HG03064 (cell line): Measurements from ENCODE around the gene MACROH2A1.

ENCODE experiments used
- ATAC-seq: cut with Tn5 transposase; IDR thresholded peaks from one replicate; pipeline ENCODE4 v1.9.1; 2021; ENCODE audit warnings: low read depth; ENCODE audit not compliant: unreplicated experiment

The MACROH2A1 gene

DNA sequence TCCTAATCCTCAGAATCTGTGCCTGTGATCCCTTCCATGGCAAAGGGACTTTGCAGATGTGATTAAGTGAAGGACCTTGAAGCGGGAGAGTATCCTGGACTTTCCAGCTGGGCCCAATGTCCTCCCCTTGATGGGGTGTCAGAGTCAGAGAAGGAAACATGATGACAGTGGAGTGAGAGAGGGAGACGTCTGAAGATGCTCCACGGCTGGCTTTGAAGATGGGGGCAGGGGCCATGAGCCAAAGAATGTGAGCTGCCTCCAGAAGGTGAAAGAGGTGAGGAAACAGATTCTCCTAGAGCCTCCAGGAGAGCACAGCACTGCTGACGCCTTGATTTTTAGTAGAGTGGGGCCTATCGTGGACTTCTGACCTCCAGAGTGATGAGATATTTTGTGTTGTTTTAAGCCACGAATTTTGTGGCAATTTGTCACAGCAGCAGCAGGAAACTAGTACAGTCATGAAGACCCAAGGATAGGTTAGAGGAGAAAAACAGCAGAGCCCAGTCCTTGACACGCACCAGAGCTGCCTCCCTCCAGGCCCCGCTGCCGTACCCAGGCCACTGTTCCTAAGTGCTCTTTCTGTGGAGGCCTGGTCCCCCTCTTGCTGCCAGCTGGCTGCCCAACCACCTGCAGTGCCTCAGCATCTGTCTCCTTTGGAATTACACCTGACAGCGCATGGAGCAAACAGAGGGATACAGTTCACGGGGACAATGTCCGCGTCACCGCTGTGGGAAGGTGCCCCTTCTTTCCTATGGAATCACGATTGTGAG is 78.1 kb downstream of the MACROH2A1 start:
- ATAC-seq: no peak

DNA sequence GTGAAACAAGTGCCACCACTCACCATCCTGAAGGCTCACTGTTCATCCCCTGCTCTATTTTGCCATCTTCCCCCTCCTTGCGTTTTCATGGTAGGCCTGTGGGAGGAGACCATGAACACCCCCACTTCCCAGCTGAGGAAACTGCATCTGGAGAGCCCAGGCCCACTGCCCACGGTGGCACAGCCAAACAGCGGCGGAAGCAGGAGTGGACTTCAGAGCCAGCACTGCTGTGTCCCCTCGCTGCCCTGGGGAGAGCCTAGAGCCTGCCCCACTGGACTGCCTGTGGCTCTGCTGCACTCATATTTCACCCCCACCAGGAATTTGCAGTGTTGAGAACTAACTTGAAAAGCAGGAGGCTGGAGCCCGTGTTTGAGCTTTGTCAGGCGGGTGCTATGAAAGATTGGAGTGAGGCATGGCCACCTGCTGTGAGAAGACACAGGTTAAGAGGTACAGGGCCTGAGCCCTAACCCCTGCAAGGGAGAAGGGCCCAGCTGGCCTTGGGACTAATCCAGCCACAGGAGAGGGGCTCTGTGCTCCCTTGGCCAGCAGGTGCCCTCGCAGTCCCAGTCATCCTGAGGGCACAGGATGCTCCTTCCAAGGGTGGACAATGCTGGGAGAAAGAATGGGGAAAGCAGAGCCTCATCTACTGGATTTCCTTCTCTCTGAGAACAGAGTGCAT is 79.0 kb downstream of the MACROH2A1 start:
- ATAC-seq: no peak

DNA sequence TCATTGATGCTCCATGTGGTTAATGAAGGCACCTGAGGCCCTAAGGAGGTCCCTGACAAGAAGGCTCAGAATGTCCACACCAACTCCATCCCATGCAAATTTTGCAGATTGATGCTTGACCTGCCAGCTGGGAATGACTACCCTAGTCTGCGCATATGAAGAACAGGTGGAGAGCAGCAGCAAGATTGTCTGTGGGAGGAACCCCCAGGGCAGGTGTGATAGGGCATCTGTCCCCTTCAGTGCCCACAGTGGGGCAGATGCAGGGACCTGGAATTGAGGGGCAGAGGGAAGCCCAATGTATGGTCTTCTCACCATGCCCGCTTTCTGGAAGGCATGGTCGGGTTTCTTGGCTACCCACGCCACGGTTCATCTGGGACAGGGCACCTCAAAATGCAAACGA is 79.6 kb downstream of the MACROH2A1 start:
- no peak for ATAC-seq

DNA sequence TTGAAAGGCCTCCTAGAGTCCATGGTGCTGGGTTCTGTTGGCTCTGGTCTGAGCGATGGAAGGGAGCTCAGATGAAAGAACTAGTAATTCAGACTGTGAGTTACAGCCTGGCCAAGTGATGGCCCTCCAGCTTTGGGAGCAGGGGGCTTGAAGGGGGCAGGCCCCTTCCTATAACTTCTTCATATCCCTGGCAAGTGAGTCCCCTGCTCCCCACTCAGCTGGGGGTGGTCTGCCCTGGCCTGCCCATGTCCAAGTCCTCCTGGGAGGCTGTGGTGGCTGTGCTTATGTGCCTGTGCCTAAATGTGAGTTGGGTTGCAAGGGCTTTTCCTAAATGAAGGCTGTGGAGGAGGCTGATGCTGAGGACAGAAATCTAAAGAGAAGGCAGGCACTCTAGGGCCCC is 80.1 kb downstream of the MACROH2A1 start:
- ATAC-seq: no peak

DNA sequence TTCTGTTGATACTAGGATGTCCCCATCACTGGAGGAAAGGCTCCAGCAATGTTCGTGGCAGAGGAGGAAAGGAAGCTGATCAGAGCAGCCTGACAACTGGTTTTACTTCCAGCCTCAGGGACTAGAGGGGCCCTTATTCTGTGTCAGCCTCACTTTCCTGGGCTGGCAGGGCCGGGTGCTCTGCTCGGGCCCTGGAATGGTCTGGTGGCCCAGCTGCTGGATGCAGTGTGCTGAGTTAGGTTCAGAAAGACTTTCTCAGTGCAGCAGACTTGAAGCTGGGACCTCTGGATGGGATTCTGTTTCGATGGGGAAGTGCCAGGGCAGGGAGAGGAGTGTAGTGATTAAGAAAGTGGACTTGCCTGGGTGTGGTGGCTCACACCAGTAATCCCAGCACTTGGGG is 81.0 kb downstream of the MACROH2A1 start:
- no peak for ATAC-seq

DNA sequence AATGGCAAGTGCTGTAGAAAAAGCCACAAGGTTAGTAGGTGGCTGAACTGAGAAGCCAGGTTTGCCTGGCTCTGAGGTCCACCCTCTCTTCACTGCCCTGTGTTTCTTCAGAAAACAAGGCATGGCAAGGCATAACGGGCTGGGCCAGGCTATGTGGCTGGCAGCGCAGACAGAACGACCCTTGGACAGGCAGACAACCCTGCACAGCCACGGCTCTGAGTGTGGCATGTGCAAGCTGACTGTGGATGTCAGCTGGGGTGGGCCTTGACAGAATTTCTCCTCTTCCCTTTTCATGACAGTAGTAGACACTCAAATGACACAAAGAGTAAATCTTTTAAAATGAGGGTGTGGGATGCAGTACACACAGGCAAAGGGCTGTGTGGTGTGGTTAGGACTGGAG is 81.7 kb downstream of the MACROH2A1 start:
- no peak for ATAC-seq

DNA sequence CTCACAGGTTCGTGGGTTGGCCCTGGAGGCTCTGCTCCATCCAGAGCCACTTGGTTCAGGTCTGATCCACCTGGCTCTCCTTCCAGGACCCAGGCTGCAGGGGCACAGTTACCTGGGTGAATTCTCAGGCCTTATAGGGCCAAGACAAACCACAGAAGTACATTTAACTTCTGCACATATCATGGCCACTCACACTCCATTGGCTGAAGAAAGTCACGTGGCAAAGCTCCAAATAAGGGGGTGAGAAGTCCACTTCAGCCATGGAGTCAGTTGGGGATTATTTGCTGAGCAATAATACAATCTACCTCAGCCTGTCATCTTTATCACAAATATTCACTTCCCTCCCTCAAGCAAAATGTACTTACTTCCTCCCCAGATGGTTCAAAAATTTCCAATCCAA is 83.6 kb downstream of the MACROH2A1 start:
- ATAC-seq: no peak

DNA sequence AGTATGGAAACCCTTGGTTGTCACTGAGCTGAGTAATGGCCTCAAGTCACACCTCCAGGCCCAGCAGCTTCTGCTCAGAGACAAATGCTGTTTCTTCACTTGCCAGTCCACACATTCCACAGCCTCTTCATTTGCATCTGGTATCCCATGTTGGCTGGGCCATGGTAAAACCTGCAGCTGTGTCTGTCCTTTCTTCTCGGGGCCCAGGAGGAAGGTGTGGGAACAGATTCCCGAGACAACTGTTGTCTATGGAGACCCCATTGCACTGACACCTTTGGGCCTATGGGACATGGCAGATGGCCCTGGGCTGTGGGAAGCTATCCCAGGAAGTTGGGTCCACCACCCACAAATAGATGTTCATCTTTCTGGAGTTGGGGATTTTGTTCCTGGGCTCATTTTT is 85.1 kb downstream of the MACROH2A1 start:
- no peak for ATAC-seq

DNA sequence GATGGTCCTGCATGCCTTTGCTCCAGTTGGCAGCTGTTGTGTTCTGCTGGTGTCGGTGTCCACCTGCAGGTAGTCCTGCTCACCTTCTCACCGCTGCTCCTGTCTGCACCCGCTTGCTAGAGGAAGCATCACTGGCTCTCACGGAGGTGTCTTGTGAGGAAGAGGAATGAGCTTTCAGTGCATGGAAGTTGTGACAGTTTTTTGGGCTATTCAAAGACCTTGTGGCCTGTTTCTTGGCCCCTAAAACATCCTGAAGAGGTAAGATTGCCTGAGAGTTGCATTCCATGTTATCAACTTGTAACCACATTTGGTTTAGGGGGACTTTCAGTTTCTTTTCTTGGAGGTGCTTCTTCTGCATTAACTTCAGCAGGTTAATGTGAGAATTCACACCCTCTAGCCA is 85.6 kb downstream of the MACROH2A1 start:
- ATAC-seq: no peak

DNA sequence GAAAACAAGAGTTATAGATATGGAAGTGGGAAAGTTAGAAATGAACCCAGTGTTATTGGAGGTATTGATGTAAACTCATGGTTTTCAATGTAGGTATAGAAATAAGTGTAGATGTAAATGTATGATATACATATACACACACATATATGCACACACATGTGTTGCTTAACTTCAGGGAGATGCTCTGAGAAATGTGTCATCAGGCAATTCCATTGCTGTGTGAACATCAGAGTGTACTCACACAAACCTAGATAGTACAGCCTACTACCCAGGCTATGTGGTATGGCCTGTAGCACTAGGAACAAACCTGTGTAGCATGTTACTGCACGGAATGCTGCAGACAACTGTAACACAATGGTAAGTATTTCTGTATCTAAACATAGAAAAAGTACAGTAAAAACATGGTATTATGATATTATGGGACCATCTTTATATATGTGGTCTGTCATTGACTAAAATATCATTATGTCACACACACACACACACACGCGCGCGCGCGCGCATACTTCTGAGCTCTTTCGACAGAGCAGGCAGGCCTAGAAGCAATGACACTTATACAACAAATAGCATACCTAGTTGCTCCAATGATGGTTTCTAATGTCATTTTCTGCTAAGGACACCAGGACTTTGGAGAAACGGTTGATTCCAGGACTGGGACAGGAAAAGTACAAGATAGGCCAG is 86.6 kb downstream of the MACROH2A1 start:
- ATAC-seq: no peak

DNA sequence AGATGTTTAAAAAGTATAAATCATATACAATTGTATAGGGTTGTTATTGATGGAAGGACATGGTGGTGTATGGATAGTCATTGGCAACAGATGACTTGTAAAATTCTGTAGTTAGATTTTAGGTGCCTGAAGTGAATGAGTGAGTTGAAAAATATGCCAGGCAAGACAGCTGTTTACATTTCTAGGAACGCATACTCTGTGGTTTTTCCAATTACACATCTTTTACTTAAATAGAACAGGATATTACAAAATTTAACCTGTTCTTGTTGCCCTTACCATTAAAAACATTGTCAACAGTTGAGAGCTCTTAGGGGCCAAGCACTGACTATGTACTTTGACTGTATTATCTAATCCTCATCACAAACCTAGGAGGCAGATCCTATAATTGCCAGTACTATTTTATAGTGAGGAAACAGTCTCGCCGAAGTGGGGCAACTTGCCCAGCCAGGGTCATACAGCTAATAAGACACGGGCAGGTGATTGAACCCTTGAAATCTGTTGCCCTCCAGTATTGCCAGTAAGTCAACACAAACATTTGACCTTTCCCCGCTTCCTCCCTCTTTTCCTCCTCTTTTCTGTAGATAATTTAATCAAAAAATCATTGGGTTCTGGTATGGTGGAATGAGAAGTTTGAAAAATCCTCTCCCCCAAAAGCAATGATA is 88.6 kb downstream of the MACROH2A1 start:
- ATAC-seq: no peak

DNA sequence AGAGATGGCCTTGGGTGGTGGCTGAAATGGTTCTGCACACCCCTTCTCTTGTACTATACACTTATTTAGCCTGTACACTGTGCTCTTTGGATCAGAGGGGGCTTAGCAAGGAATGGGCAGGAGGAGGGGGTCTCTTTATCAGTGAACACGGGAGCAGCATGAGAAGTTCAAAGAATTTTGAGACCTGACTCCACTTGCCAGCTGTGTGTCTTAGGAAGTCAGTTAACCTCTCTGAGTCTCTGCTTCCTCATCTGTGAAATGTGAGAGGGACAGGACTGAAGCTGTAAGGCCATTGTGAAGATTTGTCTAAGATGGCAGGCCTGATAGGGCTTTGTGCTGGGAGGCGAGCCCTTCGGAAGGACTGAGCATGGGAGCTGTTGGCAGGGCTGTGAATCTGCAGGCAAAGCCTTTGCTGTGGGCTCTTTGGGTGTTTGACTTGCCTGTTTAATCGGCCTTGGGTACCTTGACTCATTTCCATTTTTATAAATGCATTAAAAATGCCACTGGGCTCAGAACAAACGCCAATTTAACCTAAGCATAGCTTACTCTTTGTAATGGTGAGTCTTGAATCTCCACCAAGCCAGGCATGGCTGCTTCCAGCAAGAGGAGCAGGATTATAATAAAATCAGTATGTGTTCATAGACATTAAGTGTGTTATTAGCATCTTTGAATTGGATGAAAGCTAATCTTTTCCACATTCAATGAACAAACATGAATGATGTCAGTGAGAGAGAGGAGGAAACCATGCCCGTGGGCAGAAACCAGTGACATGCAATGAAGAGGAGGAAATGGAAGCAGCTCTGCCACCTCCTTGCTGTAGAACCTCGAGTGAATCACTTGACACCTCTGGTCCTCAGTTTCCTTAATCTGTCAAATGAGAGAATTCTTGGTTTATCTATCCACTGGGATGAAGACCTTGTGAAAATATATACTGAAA is 89.4 kb downstream of the MACROH2A1 start:
- no peak for ATAC-seq

DNA sequence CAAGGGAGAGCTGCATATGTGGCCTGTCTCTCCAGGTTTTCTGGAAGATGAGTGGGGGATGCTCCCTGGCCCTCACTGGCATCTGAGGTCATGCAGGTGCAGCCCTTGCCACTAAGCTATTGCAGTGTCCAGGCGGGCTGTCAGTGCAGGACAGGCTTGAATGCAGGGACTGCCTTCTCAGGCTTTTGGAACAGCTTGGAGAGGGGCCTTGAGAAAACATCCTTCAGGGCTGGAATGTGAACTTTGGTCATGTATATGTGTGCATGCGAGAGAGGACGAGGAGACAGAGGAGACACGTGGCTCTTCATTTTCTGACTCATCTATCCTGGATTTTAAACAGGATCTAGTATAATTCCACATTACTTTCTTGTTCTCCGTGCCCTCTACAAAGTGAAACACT is 90.3 kb downstream of the MACROH2A1 start:
- no peak for ATAC-seq

DNA sequence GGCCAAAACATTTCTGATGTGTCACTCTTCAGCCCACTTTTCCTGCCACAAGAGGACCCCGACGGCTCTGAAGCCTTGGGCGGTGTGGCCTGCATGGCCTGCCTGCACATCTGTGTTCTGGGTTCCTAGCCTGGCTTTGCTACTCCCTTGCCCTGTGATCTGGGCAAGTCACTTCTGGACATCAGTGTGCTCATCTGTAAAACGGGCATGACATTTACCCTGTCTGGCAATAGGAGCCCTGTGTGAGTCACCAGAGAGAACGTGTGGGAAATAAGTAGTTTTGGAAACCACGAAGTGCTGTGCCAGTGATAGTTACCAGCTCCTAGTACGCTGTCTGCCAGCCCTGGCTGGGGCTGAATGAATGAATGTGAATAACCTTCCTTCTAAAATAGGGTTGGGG is 90.8 kb downstream of the MACROH2A1 start:
- no peak for ATAC-seq

DNA sequence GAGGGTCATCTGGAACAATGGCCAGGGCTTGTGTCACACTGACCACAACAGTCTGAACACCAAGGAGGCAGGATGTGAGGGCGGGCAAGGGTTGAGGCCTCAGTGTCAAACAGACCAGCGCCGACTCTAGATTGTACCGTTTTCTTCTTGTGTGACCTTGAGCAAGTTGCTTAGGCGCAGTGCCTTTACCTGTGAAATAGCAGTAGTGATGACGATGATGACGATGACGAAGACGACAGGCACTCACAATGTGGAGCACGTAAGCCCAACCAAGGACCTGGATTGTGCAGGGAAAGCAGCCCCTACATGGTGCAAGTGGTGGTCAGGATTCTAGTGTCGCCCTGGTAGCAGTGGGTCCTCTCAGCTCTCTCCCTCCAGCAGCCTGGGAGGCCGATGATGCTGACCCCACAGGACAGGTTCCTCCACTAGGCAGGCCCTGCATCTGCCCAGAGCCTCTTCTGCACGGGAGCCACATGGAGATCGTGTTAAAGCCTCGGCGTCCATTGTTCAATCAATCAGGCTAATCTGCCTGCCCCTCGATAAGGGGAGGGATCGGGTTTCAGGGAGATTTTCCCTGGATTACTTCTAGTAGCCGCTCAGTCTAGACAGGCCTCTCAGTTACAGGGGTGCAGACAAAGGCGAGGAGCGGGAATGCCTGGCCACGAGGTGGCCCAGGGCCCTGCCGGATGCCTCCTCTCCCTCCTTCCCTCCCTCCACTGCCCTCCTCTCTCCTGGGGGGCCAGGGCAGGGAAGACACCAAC is 91.7 kb downstream of the MACROH2A1 start:
- ATAC-seq: no peak

DNA sequence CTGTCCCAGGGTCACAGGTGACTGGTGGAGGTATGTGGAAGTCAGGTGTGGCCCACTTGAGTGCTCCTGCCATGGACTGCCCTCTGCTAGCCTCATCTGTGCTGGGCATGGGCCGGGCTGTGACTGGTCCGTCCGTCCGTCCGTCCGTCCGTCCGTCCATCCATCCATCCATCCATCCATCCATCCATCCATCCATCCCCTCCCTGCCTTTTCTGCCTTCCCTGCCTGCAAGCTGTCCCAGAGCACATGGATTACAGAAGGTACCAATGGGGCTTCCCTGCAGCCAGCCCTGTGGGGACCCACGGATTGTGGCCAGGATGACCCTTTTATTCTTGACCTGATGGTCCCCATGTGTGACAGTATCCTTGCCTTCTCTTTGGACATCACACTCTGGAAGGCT is 92.5 kb downstream of the MACROH2A1 start:
- ATAC-seq: no peak

DNA sequence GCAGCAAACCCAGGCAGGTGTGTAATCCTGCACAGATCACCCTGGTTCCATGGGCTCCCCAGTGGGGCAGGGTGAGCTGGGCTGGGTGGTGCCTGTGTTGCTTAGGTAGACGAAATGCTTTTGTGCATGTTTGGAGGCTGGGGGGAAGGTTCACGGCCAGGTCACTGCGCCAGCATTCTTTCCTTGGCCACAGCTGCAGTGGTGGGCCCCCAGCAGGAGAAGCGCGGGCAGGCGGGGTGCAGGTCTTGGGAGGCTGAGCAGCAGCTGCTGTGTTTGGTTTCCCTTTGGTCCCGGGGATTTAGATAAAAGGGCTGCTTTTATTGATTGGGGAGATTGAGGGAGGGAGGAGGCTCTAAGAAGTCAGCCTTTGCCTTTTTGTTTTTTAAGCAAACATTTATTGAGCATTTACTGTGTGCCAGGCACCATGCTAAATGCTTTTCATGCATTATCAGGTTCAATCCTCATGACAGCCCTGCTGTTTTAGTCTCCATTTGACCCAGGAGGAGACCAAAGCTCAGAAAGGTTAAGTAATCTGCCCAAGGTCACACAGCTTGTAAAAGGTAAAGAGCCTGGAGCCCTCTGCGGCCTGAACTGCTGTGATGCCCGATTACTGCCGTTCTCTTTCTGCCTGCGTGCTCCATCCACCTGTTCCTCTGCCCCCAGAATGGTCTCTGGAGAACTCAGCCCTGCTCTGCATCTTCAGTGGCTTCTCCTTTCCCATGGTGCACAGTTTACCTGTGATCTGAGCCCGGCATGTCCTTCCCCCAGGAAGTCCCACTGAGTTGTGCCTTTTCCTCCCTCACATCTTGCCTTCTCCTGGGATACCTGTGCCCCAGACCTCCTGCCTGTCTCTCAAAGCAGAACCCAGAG is 94.4 kb downstream of the MACROH2A1 start:
- ATAC-seq: no peak

DNA sequence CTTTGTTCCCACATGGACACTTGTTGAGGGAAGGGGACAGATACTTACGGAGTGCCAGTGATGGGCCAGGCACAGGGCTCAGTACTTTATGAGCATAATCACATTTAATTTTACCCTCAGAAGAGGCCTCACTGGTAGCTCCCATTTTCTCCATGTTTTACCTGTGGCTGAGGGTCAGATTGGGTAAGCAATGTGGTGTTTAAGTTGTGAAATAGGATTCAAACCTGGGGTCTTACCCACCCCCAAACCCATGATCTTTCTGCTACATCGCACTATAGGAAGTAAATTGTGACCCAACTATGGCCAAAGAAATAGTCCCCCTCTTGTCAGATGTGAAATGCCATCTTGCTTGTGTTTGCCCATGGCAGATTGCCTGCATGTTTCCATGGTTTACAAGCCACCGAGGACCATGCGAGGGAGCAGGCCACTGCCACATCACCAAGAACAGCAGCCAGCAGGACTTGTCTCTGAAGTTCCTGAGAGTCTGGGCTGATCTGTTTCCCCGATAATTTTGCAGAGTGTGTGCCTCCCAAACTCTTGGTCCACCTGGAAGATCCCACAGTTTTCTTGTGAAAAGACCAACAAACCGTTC is 95.4 kb downstream of the MACROH2A1 start:
- no peak for ATAC-seq
